ENCODE results near the gene DNASE2. TPM values are rescaled to one million over a fixed set of nuclear protein-coding genes. Genes with fewer than 3 reads are reported as not detected.

Gene DNASE2, protein sequence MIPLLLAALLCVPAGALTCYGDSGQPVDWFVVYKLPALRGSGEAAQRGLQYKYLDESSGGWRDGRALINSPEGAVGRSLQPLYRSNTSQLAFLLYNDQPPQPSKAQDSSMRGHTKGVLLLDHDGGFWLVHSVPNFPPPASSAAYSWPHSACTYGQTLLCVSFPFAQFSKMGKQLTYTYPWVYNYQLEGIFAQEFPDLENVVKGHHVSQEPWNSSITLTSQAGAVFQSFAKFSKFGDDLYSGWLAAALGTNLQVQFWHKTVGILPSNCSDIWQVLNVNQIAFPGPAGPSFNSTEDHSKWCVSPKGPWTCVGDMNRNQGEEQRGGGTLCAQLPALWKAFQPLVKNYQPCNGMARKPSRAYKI
- 28.7 and 30.7 TPM in 2 replicates for total RNA-seq

DNA sequence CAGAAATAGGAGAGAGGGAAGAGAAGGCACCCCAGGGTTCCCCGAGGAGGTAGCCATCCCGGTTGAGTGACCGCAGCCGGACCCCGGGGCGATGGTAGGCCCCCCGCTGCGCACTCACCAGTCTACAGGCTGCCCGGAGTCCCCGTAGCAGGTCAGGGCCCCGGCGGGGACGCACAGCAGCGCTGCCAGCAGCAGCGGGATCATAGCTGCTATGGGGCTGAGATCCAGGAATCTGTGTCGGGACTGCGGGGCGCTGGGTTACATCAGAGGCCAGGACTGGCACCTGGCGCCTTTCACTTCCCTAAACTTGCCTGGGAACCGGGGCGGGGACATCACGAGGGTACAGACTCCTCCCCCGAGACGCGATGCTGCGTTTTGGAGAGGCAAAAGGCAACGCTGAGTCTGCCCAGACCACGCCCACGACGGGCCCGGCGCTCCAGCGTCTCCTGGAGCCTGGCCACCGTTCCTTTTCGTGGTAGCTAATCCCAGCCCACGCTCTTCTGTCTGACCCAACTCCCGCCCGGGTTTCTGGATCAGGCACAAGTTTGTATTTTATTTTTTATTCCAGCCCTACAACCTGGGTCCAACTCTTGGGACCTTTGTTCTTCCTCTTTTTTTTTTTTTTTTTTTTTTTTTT is at the start of gene DNASE2:
TSS of gene DNASE2 (minus strand) at position 278 of the 637 bp plus-strand sequence. CDS start at position 204, 74 bp downstream.

DNA sequence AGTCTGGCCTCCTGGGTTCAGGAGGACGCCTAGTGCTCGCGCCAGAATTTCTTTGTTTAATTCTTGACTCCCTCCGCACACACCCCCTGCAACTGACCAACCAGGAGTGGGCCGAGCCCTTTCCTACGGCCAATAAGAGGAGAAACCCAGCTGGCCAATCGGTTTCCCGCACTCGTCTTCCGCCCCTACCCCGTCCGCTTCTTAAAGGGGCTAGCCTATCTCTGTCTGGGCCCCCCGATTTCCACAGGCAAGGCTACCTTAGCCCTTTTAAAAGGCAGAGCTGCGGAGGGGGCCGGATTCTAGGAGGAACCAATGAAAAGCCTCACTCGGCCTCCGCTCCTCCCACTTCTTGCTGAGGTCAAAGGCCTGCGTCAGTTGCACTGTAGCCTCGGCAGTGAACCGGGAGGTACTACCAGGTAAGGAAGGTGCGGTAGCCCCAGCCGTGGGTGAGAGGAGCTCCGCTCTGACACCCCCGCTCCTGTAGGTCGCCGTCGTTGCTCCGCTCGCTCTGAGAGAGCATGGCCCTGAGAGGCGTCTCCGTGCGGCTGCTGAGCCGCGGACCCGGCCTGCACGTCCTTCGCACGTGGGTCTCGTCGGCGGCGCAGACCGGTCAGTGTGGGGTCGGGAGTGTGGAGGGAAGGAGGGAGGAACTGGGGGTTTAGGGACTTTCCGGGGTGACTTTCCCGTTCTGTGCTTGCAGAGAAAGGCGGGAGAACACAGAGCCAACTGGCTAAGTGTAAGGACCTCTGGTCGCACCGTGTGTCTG is 9.7 kb upstream of the DNASE2 start, which contains the start of gene GCDH:
TSS of gene GCDH (plus strand) at position 374 of the 766 bp plus-strand sequence. CDS start at position 519, 145 bp downstream.

DNA sequence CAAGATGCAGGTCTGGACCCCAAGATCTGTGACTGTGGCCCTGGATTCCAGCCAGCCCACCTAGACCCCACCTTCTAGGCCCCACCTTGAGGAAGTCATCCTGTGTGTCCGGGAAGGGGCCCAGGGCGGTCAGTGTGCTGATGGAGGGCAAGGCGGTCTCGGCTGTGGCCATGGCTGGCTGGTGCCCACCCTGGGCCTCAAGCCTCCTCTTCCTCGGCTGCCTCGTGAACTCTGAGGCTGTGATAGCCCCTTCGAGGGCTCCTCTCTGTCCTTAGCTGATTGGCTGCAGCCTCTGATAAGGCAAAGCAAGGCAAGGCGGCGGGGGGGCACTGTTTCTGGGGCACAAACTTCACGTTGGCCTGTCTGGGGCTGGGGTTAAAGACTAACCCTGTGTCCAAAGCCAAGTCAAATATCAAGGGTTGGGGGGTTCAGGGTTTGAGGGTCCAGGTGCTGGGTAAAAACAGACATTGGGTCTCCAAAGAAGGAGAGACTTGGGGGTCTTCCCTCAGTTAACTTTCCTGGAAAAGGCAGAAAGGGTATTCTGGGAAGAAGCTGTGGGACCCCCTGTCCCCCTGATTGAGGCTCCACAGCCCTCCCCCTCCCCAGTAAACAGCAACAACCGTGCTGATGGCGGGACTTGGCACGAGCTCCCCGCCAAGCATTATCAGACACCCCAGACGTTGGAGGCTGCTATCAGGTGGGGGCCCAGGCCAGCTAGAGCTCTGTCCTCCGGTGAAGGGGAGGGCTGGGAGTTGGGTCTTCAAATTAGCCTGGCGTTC is 5.9 kb upstream of the DNASE2 start, which contains the start of gene KLF1:
TSS of gene KLF1 (minus strand) at position 233 of the 779 bp plus-strand sequence. CDS start at position 172, 61 bp downstream.

DNA sequence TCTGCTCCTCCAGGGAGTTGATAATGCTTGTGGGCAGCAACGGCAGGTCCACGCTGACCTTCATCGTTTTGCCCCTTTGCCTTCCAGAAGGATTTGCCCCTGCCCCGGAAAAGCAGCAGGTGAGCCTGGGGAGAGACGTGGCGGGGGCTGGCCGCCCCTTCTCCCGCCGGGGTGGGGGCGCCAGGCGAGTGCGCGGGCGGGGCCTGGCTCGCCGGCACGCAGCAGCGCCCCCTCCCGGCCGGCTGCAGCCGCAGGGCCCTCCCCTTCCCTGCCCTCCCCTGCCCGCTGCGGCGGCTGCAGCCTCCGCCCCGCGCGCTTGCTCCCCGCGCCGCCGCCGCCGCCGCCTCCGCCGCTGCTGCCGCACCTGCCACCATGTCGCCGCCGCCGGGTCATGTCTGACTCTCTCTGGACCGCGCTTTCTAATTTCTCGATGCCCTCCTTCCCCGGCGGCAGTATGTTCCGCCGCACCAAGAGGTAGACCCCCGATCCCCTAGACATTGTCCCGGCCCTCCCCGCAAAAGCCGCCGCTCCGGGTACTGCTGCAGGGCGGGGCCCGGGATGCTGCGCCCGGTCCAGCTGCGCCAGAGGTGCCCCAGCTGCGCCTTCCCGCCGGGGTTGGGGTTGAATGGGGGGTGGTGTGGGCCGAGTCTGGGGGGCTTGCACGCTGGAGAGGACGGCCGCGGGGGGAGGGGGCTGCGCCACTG is 42.9 kb downstream of the DNASE2 start, which contains the start of gene MAST1:
TSS of gene MAST1 (plus strand) at position 334 of the 704 bp plus-strand sequence. CDS start at position 392, 58 bp downstream.

GRCh38 chr19:12834566-12834943 is 46.7 kb downstream of the DNASE2 start, which contains the start of gene RTBDN:
RTBDN (minus strand) TSS chr19:12834579; CDS start chr19:12829979, 4,600 bp downstream.

Small RNAs within 50 kb of the gene (small RNA-seq; reads per million reads assigned to genes)
- gene MIR5695 = 0.86 reads per million, percentile 50 among the genes with 10 or more reads in this experiment
- not detected for gene MIR6794

Other genes with a start within 250 kb of the DNASE2 start
- 41.6 and 50.6 TPM in 2 replicates for gene MAN2B1, start 214.7 kb downstream of the DNASE2 start, total RNA-seq
- gene WDR83, start 214.6 kb downstream of the DNASE2 start, total RNA-seq = 9.0 and 9.1 TPM in 2 replicates
- gene DHPS, start 199.6 kb downstream of the DNASE2 start, total RNA-seq = 59.3 and 66.4 TPM in 2 replicates
- not detected in 2 replicates for gene GNG14, start 193.5 kb downstream of the DNASE2 start, total RNA-seq
- gene FBXW9, start 184.8 kb downstream of the DNASE2 start, total RNA-seq = 15.7 and 19.8 TPM in 2 replicates
- 39.5 and 59.7 TPM in 2 replicates for gene TNPO2, start 157.5 kb downstream of the DNASE2 start, total RNA-seq
- 111 and 226 TPM in 2 replicates for gene TRIR, start 146.8 kb downstream of the DNASE2 start, total RNA-seq
- gene GET3, start 144.0 kb downstream of the DNASE2 start, total RNA-seq = 76.6 and 122 TPM in 2 replicates
- not detected in 2 replicates for gene BEST2, start 129.7 kb downstream of the DNASE2 start, total RNA-seq
- gene HOOK2, start 105.9 kb downstream of the DNASE2 start, total RNA-seq = 24.1 and 41.6 TPM in 2 replicates
- gene JUNB, start 90.0 kb downstream of the DNASE2 start, total RNA-seq = 91.9 and 180 TPM in 2 replicates
- gene PRDX2, start 79.6 kb downstream of the DNASE2 start, total RNA-seq = 190 and 206 TPM in 2 replicates
- not detected in 2 replicates for gene THSD8, start 79.4 kb downstream of the DNASE2 start, total RNA-seq
- 13.3 and 21.5 TPM in 2 replicates for gene RNASEH2A, start 74.9 kb downstream of the DNASE2 start, total RNA-seq
- not detected in 2 replicates for gene RTBDN, start 46.9 kb downstream of the DNASE2 start, total RNA-seq
- gene MAST1, start 42.9 kb downstream of the DNASE2 start, total RNA-seq = under 0.01 and 0.43 TPM in 2 replicates
- not detected in 2 replicates for gene KLF1, start 5.8 kb upstream of the DNASE2 start, total RNA-seq
- gene GCDH, start 9.7 kb upstream of the DNASE2 start, total RNA-seq = 17.7 and 42.1 TPM in 2 replicates
- 0.39 TPM in 1 of 2 replicates, not detected in the other for gene SYCE2, start 37.8 kb upstream of the DNASE2 start, total RNA-seq
- 47.1 and 54.3 TPM in 2 replicates for gene FARSA, start 52.3 kb upstream of the DNASE2 start, total RNA-seq
- gene CALR, start 57.2 kb upstream of the DNASE2 start, total RNA-seq = 1,956 and 2,934 TPM in 2 replicates
- 61.2 and 89.9 TPM in 2 replicates for gene RAD23A, start 64.4 kb upstream of the DNASE2 start, total RNA-seq
- gene GADD45GIP1, start 75.8 kb upstream of the DNASE2 start, total RNA-seq = 13.0 and 18.3 TPM in 2 replicates
- gene DAND5, start 88.1 kb upstream of the DNASE2 start, total RNA-seq = 0.11 TPM in 1 of 2 replicates, not detected in the other
- gene NFIX, start 114.0 kb upstream of the DNASE2 start, total RNA-seq = 2.6 and 5.9 TPM in 2 replicates
- gene LYL1, start 221.4 kb upstream of the DNASE2 start, total RNA-seq = 3.1 and 3.5 TPM in 2 replicates
- gene TRMT1, start 235.3 kb upstream of the DNASE2 start, total RNA-seq = 22.8 and 34.9 TPM in 2 replicates
- 58.1 and 69.6 TPM in 2 replicates for gene NACC1, start 236.8 kb upstream of the DNASE2 start, total RNA-seq